CD4-positive, CD25-positive, alpha-beta regulatory T cell (primary cell): Measurements from ENCODE around the gene DNAH8. TPM values are rescaled to one million over a fixed set of nuclear protein-coding genes. Genes with fewer than 3 reads are reported as not detected.

Source experiments
- ATAC-seq, 2 donors: fragments of 150-1000 bp; cut with Tn5 transposase; one replicate each; pipeline ENCODE4 v1.10.0; 2021; ENCODE audit warnings: low read depth in 2 of 2, moderate number of reproducible peaks in 2 of 2, moderate library complexity in 1 of 2
- DNase-seq, 3 donors: peaks; one replicate each; pipeline versions ENCODE4 v3.0.0 to v3.0.0-alpha.2; 2012 to 2022; ENCODE audit warnings: mixed read lengths in 1 of 3
- H3K27ac ChIP-seq: one replicate; pipeline ENCODE4 v1.7.0; 2013; ENCODE audit warnings: mild to moderate bottlenecking, low read length; ENCODE audit not compliant: insufficient read depth, poor library complexity, severe bottlenecking
- H3K27me3 ChIP-seq: one replicate; pipeline ENCODE4 v1.7.0; 2013; ENCODE audit warnings: low read length; ENCODE audit not compliant: control insufficient read depth, insufficient read depth
- H3K36me3 ChIP-seq: one replicate; pipeline ENCODE4 v1.7.0; 2013; ENCODE audit warnings: mild to moderate bottlenecking, low read length, moderate library complexity; ENCODE audit not compliant: control insufficient read depth, insufficient read depth
- H3K4me1 ChIP-seq: 2 replicates; pipeline ENCODE4 v1.7.0; 2013; ENCODE audit warnings: mild to moderate bottlenecking, low read length; ENCODE audit not compliant: insufficient read depth, control insufficient read depth, poor library complexity, severe bottlenecking
- H3K4me3 ChIP-seq: one replicate; pipeline ENCODE4 v1.7.0; 2013; ENCODE audit warnings: low read depth, mild to moderate bottlenecking, low read length, moderate library complexity
- H3K9me3 ChIP-seq, 2 experiments: 1 replicate in 1 of 2; 2 replicates in 1 of 2; pipeline ENCODE4 v1.7.0; 2013; ENCODE audit warnings: low read length in 2 of 2, mild to moderate bottlenecking in 1 of 2, moderate library complexity in 1 of 2; ENCODE audit not compliant: control insufficient read depth in 2 of 2
- H3K27ac Mint-ChIP-seq, 3 donors: one replicate each; pipeline ENCODE4 v1.8.0; 2020 to 2022; ENCODE audit warnings: mild to moderate bottlenecking in 3 of 3, mixed read lengths in 3 of 3, moderate library complexity in 2 of 3
- H3K27me3 Mint-ChIP-seq: one replicate; pipeline ENCODE4 v1.8.0; 2022; ENCODE audit warnings: mild to moderate bottlenecking, mixed read lengths
- H3K36me3 Mint-ChIP-seq: one replicate; pipeline ENCODE4 v1.8.0; 2020; ENCODE audit warnings: mixed read lengths
- H3K4me1 Mint-ChIP-seq, 4 donors: one replicate each; pipeline ENCODE4 v1.8.0; 2020 to 2022; ENCODE audit warnings: mixed read lengths in 4 of 4, mild to moderate bottlenecking in 1 of 4
- H3K4me3 Mint-ChIP-seq, 4 donors: one replicate each; pipeline ENCODE4 v1.8.0; 2020 to 2022; ENCODE audit warnings: mild to moderate bottlenecking in 4 of 4, mixed read lengths in 4 of 4, moderate library complexity in 3 of 4
- H3K9me3 Mint-ChIP-seq, 7 donors: one replicate each; pipeline ENCODE4 v1.8.0; 2020 to 2022; ENCODE audit warnings: mixed read lengths in 7 of 7, mild to moderate bottlenecking in 3 of 7, moderate library complexity in 2 of 7
- polyA plus RNA-seq, 4 donors: library from polyadenylated mRNA; unstranded; fragments of 300-500 nt; fragmentation: Illumina TruSeq; gene quantifications; one replicate each; pipeline ENCODE4 v1.2.3, GENCODE V29; 2021
- total RNA-seq: library from RNA; stranded (reverse); gene quantifications from one replicate; pipeline ENCODE4 v1.2.3, GENCODE V29; 2022

The DNAH8 gene
- total and polyA plus RNA-seq, 5 donors from 2014 or later = 0.05 to 1.2 (median 0.57) TPM

DNA sequence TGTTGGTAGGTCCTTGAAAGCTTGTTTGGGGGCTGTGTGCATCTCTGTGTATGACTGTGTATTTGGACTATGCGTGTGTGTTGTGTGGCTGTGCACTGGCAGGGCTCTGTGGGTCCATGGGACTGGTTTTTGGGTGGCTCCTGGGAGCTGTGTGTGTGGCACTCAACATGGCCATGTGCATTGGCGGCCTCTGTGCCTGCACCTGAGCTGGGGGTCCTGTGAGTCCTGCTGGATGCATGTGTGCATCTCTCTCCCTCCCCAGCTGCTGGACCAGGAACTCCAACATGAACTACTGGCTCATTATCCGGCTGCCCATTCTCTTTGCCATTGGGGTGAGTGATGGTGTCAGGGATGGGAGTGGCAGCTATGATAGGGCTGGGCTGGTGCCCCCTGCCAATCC, 363.6 kb downstream of the DNAH8 start:
- Mint-ChIP-seq H3K27ac (no peak overlapping the region), H3K9me3 (no peaks in the 10 kb centered on the region), H3K4me3 (no peak overlapping the region), H3K27me3 (peaks cover 8% of the 10 kb centered on the region), H3K4me1 (no peaks in the 10 kb centered on the region), H3K36me3 (no peaks in the 10 kb centered on the region)
- H3K27me3 ChIP-seq = no peaks in the 10 kb centered on the region
- H3K4me1 ChIP-seq = no peaks in the 10 kb centered on the region
- no peak for DNase-seq
- no peak overlapping the region for H3K4me3 ChIP-seq
- H3K27ac ChIP-seq = no peak overlapping the region
- H3K9me3 ChIP-seq = no peaks in the 10 kb centered on the region
- no peaks in the 10 kb centered on the region for H3K36me3 ChIP-seq
- ATAC-seq = no peak

DNA sequence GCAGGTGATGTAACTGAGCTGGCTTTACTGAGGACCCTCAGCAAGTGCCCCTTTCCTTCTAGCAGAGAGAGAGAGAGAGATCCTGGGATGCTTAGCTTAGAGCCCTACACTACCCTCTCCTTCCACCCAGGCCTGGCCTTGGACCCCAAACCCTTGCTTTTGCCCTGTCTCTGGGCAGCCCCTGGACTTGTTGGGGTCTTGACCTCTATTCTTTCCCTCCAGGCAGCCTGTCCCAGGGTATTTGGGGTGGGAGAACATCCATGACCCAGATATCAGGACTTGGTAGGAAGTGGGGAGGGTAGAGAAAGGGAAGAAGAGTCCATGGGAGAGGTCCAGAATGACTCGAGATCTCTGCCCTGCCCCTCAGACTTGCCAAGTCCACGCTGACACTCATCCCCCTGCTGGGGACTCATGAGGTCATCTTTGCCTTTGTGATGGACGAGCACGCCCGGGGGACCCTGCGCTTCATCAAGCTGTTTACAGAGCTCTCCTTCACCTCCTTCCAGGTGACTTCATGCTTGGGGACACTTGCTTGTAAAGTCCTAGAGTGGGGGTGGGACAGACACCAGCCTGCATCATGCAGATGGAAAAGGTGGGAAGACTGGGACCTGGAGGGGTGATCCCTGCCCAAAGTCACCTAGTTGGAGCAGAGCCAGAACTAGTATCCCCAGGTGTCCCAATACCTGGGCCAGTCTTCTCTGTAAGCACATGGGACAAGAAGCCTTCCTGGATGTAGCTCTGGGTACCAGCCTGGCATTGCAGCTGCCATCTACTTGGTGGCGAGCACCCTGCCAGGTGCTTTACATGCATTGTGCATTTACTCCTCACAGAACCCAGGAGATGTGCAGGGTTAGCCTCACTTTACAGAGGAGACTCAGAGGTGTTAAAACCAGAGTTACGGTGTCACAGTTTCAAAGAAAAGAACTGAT, 364.4 kb downstream of the DNAH8 start:
- H3K4me3 ChIP-seq = no peak overlapping the region
- Mint-ChIP-seq H3K36me3 (no peaks in the 10 kb centered on the region), H3K9me3 (no peaks in the 10 kb centered on the region), H3K27ac (no peak overlapping the region), H3K27me3 (peaks cover 9% of the 10 kb centered on the region), H3K4me3 (no peak overlapping the region), H3K4me1 (no peaks in the 10 kb centered on the region)
- H3K9me3 ChIP-seq = no peaks in the 10 kb centered on the region
- H3K4me1 ChIP-seq = no peaks in the 10 kb centered on the region
- no peak for DNase-seq
- no peaks in the 10 kb centered on the region for H3K27me3 ChIP-seq
- no peak for ATAC-seq
- H3K27ac ChIP-seq = no peak overlapping the region
- no peaks in the 10 kb centered on the region for H3K36me3 ChIP-seq

Other genes starting within 250 kb of the DNAH8 start
- 79.7 TPM for gene BTBD9, start 75.4 kb upstream of the DNAH8 start, total RNA-seq
- 10 to 100 TPM; 11.6 to 17.9 (median 14.5) TPM for gene BTBD9, start 75.4 kb upstream of the DNAH8 start, polyA plus RNA-seq
- gene GLO1, start 12.2 kb upstream of the DNAH8 start, total RNA-seq = 22.1 TPM
- gene GLO1, start 12.2 kb upstream of the DNAH8 start, polyA plus RNA-seq = 100 to 1,000 TPM in 1 of 4 donors, 10 to 100 TPM in 3; 79.1 to 100 (median 89.2) TPM